ENCODE results near the gene ANKRD13B.
A peak's percentile ranks its signal among the peaks of the same experiment; 100 is the strongest.

ANKRD13B gene

GRCh38 chr17:29583324-29584248 lies 9.3 kb upstream of the ANKRD13B start:
- DNase-seq, result no peak

DNA sequence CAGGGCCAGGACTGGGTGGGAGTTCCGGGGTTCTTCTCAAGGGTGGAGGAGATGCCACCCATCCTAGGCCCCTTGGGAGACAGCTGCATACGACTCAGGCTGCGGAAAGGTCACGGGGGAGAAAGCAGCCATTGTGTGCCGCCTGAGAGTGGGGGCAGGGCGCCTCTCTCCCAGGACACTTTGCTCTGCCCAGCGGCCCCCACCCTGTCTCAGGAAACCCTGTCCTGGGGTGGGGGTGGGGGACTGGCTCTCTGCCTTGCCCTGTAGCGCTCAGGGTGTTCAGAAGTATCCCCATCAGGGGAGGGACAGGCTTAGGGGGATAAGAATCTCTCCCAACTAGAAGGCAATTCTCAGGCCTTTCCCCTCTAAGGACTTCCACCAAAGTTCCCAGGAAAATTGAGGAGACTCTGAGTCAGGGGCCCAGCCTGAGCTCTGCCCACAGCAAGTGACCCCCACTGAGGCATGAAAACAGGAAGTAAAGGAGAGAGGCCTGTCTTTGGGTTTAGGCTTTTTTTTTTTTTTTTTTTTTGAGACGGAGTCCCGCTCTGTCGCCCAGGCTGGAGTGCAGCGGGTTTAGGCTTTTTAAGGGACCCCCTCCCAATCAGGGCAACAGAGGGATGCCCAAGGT lies 8.4 kb upstream of the ANKRD13B start:
- no peak for DNase-seq

DNA sequence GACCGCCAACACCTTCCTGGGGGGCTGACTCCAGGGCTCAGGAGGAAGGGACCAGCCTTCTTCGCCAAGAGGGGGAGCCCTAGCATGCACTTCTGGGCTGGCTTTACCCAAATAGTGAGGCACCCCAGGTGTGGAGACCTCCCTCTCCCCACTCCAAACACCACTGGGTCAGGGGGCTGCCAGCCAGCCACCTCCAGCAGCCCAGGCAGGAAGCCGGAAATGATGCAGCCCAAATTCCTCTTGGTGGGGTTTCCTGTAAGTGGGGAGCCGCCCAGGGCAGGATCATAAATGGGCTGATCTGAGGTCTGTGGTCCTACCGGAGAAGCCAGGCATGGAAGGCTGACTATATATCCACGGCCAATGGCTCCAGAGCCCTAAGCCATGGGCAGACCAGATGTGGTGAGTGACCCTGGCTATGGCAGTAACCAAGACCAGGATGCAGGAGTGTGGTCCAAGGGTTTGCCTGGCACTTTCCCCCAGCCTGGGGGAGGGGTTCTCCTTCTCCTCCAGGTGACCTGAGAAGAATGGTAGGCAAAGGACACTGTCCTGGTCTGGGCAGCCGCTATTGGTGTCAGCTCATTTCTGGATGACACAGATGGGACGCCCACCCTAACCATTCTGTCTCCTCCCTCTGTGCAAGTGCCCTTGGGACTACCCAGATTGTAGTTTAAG lies 7.7 kb upstream of the ANKRD13B start:
- DNase-seq, result no peak

GRCh38 chr17:29586676-29587469 lies 6.1 kb upstream of the ANKRD13B start:
- no peak for DNase-seq

DNA sequence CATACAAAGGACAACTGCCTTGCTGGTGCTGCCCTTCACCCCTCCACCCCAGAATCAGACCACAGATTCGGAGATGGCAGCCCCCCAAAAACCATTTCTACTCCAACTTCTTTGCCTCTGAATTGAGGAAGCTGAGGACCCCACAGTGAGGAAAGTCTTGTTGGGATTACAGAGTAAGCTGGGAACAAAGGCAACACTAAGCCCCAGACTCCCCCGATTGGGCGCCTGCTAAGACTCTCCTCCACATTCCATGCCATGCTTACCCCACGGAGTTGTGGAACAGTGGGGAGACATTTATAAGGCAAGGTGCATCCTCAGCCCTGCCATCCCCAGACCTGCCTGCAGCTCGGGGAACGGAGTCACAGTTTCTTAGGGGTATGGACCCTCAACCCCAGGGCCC lies 5.3 kb upstream of the ANKRD13B start:
- no peak for DNase-seq

GRCh38 chr17:29588017-29588561 lies 4.8 kb upstream of the ANKRD13B start:
- no peak for DNase-seq

DNA sequence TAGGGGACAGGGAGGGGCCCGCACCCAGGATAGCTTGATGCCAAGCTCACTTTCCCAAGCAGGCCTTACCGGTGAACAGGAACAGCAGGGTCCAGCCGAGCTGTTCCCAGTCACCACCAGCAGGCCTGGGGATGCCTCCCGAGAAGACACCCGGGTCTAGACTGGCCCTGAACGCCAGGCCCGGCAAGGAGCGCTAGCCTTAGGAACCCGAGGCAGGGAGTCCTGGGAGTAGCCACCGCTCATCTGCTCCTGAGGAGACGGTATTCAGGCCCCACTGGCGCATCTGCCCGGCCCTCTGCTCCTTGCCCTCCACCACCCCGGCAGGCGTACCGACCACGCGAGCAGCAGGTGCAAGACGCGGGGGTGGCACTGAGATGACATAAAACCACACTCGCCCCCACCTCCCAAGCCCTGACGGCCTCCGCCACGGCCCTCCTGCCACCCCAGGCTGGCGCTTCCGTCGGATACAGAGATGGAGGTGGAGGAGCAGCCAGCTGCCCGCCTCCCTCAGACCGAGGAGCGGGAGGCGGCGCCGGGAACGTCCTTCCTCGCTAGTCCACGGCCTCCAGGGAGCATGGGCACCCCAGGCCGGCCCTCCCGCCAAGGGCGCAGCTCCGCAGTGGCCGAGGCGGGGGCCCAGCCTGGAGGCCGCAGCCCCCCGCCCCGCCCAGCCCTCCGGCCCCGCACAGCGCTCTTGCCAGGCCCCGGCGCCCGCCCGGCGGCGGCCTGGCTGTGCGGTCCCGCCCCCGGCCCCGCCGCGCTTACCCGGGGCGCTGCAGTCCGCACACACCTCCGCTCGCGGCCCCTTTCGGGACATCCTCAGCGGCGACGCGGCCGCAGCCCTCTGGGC lies 4.1 kb upstream of the ANKRD13B start:
- no peak for DNase-seq

GRCh38 chr17:29589524-29590410 lies 3.2 kb upstream of the ANKRD13B start, which contains the start of gene GIT1:
GIT1 (minus strand) TSS chr17:29589648; CDS start chr17:29589378, 270 bp downstream.
- DNase-seq, result peak; percentile 82

DNA sequence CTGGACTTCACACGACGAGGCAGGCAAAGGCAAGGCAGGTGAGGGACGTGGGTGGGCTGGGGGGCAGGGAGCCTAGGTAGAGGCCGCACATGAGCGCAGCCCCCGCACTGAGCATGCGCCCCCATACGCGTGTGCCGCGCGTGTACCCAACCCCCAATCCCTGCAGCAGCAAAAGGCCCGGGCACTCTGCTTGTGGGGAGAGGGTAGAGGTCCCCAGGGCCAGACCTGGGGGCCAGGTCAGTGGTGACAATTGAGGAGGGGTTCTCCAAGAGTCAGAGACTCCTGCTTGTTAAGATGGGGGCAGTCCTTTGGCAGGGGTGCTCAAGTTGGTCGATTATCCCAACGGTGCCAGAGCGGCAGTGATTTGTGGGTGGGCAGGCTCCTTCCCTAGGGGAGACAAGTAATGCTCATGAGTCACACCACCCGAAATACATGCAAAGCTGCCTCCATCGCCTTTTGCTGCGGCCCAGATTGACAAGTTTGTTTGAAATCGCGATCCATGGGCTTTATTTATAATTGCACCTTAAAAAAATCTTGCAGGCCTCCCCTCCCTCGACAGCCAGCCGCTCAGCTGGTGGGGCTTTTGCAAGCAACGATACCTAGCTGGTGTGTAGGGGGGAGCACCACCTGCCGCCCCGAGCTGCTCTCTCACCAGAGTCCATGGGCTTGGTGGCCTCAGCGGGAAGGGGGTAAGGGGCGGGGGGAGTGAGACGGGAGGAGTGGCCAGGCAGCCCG lies 2.4 kb upstream of the ANKRD13B start:
- no peak for DNase-seq

DNA sequence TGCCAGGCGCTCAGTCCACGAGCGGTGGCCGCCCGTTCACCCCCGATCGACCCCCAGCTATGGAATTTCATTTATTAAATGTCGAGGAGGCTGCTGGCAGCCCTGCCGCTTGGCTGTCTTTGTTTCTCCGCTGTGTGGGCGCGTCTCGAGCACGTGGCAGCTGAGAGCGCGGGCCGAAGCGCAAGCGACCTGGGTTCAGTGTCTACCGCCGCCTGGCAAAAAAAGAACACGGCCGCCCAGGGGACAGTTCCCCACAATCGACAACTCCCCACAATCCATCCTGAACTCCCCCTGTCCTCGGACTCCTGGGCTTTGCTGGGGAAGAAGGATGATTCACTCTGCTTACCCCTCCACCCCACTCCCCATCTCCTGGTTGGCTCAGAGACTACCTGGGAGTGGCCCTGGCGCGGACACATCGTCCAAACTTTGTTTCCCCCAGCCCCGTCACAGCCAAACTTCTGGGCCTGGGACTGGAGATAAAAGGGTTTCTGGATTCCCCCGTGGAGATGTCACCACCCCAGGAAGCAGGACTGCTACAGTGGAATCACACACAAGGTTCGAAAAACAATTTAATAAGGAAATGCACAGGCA lies 1.7 kb upstream of the ANKRD13B start:
- peak; percentile 52 for DNase-seq

DNA sequence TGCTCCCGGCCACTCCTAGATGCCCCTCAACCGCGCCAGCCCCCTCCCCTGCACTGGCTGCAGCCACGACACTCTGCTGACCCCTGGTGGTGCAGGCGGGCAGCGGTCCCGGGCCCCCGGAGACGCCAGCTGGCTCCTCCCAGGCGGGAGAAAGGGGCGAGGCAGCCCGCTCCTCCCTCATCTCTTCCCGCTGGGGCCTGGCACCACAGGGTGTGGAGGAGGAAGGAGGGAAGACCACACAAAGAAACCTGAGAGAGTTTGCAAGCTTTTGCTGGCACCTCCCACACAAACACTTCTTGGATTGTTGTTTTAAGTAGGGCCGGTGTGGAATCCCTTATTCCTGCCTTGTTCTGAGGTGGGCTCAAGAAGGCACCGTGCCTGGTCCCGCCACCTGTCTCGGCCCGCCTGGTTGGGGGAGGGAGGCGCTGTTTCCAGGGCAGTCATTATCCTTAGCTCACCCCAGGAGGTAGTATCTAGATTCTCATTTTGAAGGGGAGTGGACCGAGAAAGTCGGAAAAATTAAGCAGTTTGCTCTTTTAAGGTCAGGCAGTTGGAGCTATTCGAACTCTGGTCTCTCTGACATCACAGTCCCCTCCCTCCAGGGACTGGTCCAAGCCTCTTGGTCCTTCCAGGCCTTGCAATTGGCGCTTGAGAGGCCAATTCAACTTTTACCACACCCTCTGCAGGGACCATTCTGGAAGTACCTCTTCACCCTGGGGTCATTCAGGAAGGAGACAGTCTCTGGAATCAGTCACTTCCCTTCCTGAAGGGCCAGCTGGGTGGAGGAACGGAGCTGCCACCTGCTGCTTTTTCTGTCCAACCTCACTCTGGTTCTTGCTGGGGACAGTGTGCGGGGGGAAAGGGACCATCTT lies 959 bp upstream of the ANKRD13B start:
- DNase-seq, result peak; percentile 84

GRCh38 chr17:29593591-29594518 lies 923 bp downstream of the ANKRD13B start:
- peak; percentile 19 for DNase-seq

- no peak for DNase-seq
Observed at GRCh38 chr17:29594519-29595090, 1.7 kb downstream of the ANKRD13B start.

DNA sequence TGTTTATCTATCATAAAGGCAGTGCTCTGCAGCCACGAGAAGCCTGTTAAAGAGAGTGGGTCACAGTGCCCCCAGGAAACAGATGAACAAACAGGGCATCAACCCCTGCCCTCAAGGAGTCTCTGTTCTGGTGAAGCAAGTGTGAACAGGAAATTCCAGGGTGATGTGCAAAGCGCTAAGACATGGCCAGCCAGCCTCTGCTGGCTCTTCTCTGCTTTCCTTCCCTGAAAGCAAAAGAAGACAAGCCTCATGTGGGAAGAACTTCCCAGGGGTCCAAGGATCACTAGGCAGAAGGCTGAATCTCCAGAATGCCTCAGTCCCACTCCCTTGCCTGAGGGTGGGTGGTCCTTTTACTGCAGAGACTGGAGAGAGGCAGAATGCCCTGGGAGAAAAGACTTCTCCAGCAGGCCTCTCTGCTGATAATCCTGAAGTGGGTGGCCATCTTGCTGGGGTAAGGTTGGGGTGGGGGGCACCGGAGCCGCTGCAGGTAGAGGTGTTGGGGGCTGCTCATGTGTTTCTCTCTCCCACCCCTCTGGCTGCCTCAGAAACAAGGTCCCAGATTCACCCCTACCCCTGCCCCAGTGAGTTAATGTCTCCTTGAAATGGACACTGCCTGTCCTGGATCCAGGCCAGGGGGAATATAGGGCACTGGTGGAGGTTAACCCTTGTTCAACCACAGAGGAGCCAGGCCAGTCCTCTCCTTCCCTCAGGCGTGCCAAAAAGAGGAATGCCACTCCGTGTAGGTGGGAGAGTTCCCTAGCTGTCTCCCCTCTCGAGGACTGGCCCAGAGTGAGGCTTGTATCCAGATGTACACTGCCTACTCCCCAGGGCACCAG lies 2.4 kb downstream of the ANKRD13B start:
- DNase-seq, result no peak

- no peak for DNase-seq
Observed at GRCh38 chr17:29595943-29596774, 3.2 kb downstream of the ANKRD13B start.

Data from GDM1 (cell line).